Cardiac fibroblast (primary cell): ENCODE measurements around the gene ASNS.

Experiments used
- DNase-seq, 2 donors: peaks; one replicate each; pipeline versions ENCODE4 v3.0.0 to v3.0.0-alpha.2; 2010; ENCODE audit warnings: low read depth in 2 of 2
- H3K4me3 ChIP-seq, 2 donors: replicated peaks in 1 of 2; 1 replicate in 1 of 2; 2 replicates in 1 of 2; pipeline ENCODE4 v1.5.1; 2011; ENCODE audit warnings: low read depth in 2 of 2, low read length in 2 of 2, mild to moderate bottlenecking in 2 of 2, moderate library complexity in 1 of 2
- CTCF ChIP-seq: IDR thresholded peaks from one replicate; pipeline ENCODE4 v1.5.1; 2011; ENCODE audit warnings: low read depth, mild to moderate bottlenecking, low read length, inconsistent platforms

Gene ASNS

GRCh38 chr7:97847791-97848190 is 24.4 kb downstream of the ASNS start:
- no peak overlapping the region for H3K4me3 ChIP-seq
- no peak for TF ChIP-seq CTCF
- no peak for DNase-seq

GRCh38 chr7:97846945-97847344 is 25.3 kb downstream of the ASNS start:
- no peak overlapping the region for H3K4me3 ChIP-seq
- no peak for TF ChIP-seq CTCF
- DNase-seq, result no peak

DNA sequence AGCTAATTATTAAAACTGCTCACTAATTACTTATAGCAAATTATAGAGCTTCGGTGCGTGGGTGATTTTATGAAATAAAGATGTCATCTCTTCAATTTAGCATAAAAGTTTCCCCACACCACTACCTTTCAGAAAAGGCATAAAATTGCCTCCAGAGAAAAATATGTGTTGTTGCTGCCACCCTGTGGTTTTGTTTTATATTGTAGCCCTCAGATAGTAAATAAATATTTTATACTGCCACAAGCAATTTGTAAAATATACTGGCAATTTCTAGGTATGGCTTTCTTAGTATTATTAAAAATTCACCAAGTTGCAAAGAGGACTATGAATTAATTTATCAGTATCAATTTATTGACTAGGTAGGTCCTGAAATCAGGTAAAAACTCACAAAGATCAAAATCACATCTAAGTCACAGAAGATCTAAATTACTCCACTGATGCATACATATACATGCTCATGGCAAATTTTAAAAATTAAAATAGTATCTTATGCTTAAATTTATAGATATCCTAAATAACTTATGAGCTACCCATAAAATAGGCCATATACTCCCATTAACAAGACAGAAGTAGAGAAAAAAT is 26.5 kb downstream of the ASNS start:
- TF ChIP-seq CTCF, result peak; percentile 40
- no peak overlapping the region for H3K4me3 ChIP-seq
- DNase-seq, result peak; percentile 42 to 57

DNA sequence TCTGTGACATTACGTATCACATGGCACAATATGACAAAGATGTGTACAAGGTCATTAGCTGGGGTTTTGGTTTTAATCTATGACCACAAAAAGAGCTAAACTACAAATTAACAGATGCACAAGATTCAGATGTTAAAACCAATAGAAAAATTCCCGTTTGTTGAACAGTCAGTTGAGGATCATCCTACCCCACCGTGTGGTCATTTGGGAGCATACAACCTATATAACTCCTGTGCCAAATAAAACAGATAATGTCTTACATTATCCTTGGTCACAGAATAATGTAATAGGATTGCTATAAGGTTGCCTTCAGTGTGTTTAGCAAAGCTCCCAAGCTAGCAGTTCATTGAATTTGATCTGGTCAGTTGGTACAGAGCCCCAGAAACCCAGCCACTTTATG is 28.2 kb downstream of the ASNS start:
- TF ChIP-seq CTCF, result peak; percentile 23
- H3K4me3 ChIP-seq, result no peak overlapping the region

GRCh38 chr7:97842772-97843345 is 29.3 kb downstream of the ASNS start:
- H3K4me3 ChIP-seq, result no peak overlapping the region
- DNase-seq, result no peak
- no peak for TF ChIP-seq CTCF

More for the DNA sequence above, 28.2 kb downstream of the ASNS start:
- DNase-seq, result peak in 1 of 2 donors; percentile 27

- no peak for DNase-seq
- no peak for TF ChIP-seq CTCF
- no peak overlapping the region for H3K4me3 ChIP-seq
These were observed 30.2 kb downstream of the ASNS start for GRCh38 chr7:97842006-97842405.
